ENCODE data around the gene FLT3LG.

FLT3LG gene

GRCh38 chr19:49488046-49488862 lies 14.2 kb downstream of the FLT3LG start:
- H3K9me3 Mint-ChIP-seq, result no peaks in the 10 kb centered on the region
- peak overlapping the region; percentile 99 for H3K27ac Mint-ChIP-seq
- H3K36me3 Mint-ChIP-seq, result peaks cover 41% of the 10 kb centered on the region
- no peaks in the 10 kb centered on the region for H3K27me3 Mint-ChIP-seq
- peak overlapping the region; percentile 94 for H3K4me3 Mint-ChIP-seq
- H3K4me1 Mint-ChIP-seq, result peaks cover 32% of the 10 kb centered on the region

DNA sequence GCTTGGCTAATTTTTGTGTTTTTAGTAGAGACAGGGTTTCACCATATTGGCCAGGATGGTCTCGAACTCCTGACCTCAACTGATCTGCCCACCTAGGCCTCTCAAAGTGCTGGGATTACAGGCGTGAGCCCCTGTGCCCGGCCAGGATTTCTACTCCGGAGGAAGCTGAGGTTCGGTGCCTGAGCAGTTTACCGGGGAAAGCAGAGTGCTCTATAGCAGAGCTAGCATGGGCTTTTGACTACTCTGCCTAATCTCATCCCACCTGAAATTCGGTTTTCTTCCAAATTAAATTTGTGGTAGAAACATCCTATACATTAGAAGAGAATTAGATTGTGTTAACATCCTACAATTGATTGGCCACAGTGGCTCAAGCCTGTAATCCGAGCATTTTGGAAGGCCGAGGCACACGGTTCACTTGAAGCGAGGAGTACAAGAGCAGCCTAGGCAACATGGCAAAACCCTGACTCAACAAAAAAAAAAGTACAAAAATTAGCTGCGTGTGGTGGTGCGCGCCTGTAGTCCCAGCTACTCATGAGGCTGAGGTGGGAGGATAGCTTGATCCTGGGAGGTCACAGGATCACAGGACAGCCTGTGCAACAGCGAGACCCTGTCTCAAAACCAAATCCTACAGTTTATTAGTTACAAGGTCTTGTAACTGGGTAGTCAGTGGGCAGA lies 15.0 kb downstream of the FLT3LG start:
- no peaks in the 10 kb centered on the region for H3K9me3 Mint-ChIP-seq
- H3K27me3 Mint-ChIP-seq, result no peaks in the 10 kb centered on the region
- H3K27ac Mint-ChIP-seq, result peak overlapping the region; percentile 99
- H3K36me3 Mint-ChIP-seq, result peaks cover 41% of the 10 kb centered on the region
- peak overlapping the region; percentile 94 for H3K4me3 Mint-ChIP-seq
- peaks cover 35% of the 10 kb centered on the region for H3K4me1 Mint-ChIP-seq

- H3K4me1 Mint-ChIP-seq, result peaks cover 35% of the 10 kb centered on the region
- peaks cover 41% of the 10 kb centered on the region for H3K36me3 Mint-ChIP-seq
- H3K9me3 Mint-ChIP-seq, result no peaks in the 10 kb centered on the region
- H3K27ac Mint-ChIP-seq, result peak overlapping the region; percentile 99
- H3K4me3 Mint-ChIP-seq, result peak overlapping the region; percentile 94
- no peaks in the 10 kb centered on the region for H3K27me3 Mint-ChIP-seq
Measured at GRCh38 chr19:49489601-49490167, 15.7 kb downstream of the FLT3LG start.

- H3K4me3 Mint-ChIP-seq, result peak overlapping the region; percentile 94
- H3K27me3 Mint-ChIP-seq, result no peaks in the 10 kb centered on the region
- no peaks in the 10 kb centered on the region for H3K9me3 Mint-ChIP-seq
- peak overlapping the region; percentile 99 for H3K27ac Mint-ChIP-seq
- peaks cover 41% of the 10 kb centered on the region for H3K36me3 Mint-ChIP-seq
- peaks cover 40% of the 10 kb centered on the region for H3K4me1 Mint-ChIP-seq
Measured at GRCh38 chr19:49490287-49491029, 16.4 kb downstream of the FLT3LG start.

DNA sequence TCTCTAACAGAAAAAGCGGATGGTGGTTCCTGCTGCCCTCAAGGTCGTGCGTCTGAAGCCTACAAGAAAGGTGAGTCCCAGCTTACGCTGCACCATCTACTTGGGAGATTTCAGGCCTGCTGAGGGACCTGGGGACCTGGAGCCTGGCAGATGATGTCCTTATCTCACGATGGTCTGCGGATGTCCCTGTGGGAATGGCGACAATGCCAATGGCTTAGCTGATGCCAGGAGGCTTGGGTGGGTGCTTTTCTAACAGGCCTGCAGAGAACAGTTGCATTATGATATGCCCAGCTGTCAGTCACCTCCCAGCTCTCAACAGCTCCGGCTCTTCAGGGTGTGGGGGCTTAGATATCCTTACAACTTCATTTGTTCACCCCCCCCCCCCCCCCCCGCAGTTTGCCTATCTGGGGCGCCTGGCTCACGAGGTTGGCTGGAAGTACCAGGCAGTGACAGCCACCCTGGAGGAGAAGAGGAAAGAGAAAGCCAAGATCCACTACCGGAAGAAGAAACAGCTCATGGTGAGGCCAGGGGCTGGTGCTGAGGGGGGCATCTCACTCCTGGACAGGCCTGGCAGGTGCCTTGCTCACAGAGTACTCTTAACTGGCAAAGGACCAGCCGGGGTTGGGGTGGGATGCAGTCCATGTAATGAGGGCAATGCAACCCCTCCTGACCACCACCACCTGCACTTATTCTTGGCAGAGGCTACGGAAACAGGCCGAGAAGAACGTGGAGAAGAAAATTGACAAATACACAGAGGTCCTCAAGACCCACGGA lies 17.2 kb downstream of the FLT3LG start:
- Mint-ChIP-seq H3K4me3 (peak overlapping the region; percentile 94), H3K36me3 (peaks cover 40% of the 10 kb centered on the region), H3K27ac (peak overlapping the region; percentile 99), H3K9me3 (no peaks in the 10 kb centered on the region), H3K4me1 (peaks cover 38% of the 10 kb centered on the region), H3K27me3 (no peaks in the 10 kb centered on the region)

GRCh38 chr19:49491804-49492572 lies 18.0 kb downstream of the FLT3LG start:
- peaks cover 37% of the 10 kb centered on the region for H3K4me1 Mint-ChIP-seq
- H3K27me3 Mint-ChIP-seq, result no peaks in the 10 kb centered on the region
- peak overlapping the region; percentile 65 for H3K4me3 Mint-ChIP-seq
- H3K27ac Mint-ChIP-seq, result peak overlapping the region; percentile 92
- H3K36me3 Mint-ChIP-seq, result peaks cover 44% of the 10 kb centered on the region
- H3K9me3 Mint-ChIP-seq, result no peaks in the 10 kb centered on the region

GRCh38 chr19:49492573-49493405 lies 18.8 kb downstream of the FLT3LG start:
- H3K27ac Mint-ChIP-seq, result peak overlapping the region; percentile 92
- no peaks in the 10 kb centered on the region for H3K27me3 Mint-ChIP-seq
- peak overlapping the region; percentile 65 for H3K4me3 Mint-ChIP-seq
- peaks cover 48% of the 10 kb centered on the region for H3K36me3 Mint-ChIP-seq
- H3K9me3 Mint-ChIP-seq, result no peaks in the 10 kb centered on the region
- peaks cover 37% of the 10 kb centered on the region for H3K4me1 Mint-ChIP-seq

GRCh38 chr19:49496574-49497008 lies 22.6 kb downstream of the FLT3LG start:
- H3K4me3 Mint-ChIP-seq, result peak overlapping the region; percentile 98
- H3K9me3 Mint-ChIP-seq, result no peaks in the 10 kb centered on the region
- peak overlapping the region; percentile 98 for H3K27ac Mint-ChIP-seq
- peaks cover 35% of the 10 kb centered on the region for H3K36me3 Mint-ChIP-seq
- H3K27me3 Mint-ChIP-seq, result no peaks in the 10 kb centered on the region
- peaks cover 45% of the 10 kb centered on the region for H3K4me1 Mint-ChIP-seq

GRCh38 chr19:49497047-49497788 lies 23.2 kb downstream of the FLT3LG start:
- Mint-ChIP-seq H3K4me3 (peak overlapping the region; percentile 98), H3K27ac (peak overlapping the region; percentile 98), H3K27me3 (no peaks in the 10 kb centered on the region), H3K4me1 (peaks cover 51% of the 10 kb centered on the region), H3K9me3 (no peaks in the 10 kb centered on the region), H3K36me3 (peaks cover 35% of the 10 kb centered on the region)

GRCh38 chr19:49497789-49498103 lies 23.7 kb downstream of the FLT3LG start:
- H3K4me1 Mint-ChIP-seq, result peaks cover 51% of the 10 kb centered on the region
- no peaks in the 10 kb centered on the region for H3K9me3 Mint-ChIP-seq
- H3K4me3 Mint-ChIP-seq, result peak overlapping the region; percentile 98
- H3K27me3 Mint-ChIP-seq, result no peaks in the 10 kb centered on the region
- peaks cover 32% of the 10 kb centered on the region for H3K36me3 Mint-ChIP-seq
- peak overlapping the region; percentile 98 for H3K27ac Mint-ChIP-seq

DNA sequence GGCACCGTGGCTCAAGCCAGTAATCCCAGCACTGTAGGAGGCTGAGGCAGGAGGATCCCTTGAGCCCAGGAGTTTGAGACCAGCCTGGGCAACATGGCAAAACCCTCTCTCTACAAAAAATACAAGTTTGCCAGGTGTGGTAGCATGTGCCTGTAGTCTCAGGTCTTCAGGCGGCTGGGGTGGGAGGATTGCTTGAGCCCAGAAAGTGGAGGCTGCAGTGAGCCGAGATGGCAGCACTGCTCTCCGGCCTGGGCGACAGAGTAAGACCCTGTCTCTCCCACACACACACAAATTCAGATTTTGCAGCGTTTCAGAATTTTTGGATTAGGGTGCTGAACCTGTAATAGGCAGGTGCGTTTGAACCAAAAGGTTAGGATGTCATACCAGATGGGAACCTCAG lies 24.5 kb downstream of the FLT3LG start:
- peaks cover 29% of the 10 kb centered on the region for H3K36me3 Mint-ChIP-seq
- no peaks in the 10 kb centered on the region for H3K27me3 Mint-ChIP-seq
- peak overlapping the region; percentile 98 for H3K4me3 Mint-ChIP-seq
- H3K27ac Mint-ChIP-seq, result peak overlapping the region; percentile 98
- H3K4me1 Mint-ChIP-seq, result peaks cover 50% of the 10 kb centered on the region
- H3K9me3 Mint-ChIP-seq, result no peaks in the 10 kb centered on the region

GRCh38 chr19:49499030-49499670 lies 25.1 kb downstream of the FLT3LG start:
- Mint-ChIP-seq H3K27me3 (no peaks in the 10 kb centered on the region), H3K9me3 (no peaks in the 10 kb centered on the region), H3K4me3 (peak overlapping the region; percentile 98), H3K4me1 (peaks cover 49% of the 10 kb centered on the region), H3K27ac (peak overlapping the region; percentile 98), H3K36me3 (peaks cover 29% of the 10 kb centered on the region)
